ENCODE measurements around the gene BBS9.
"Not testable (repeated sequence)": the region's sequence is repeated elsewhere in the genome, so short reads cannot be mapped to it uniquely, and the experiment has no call there.

BBS9 gene

GRCh38 chr7:33201821-33202220 is 72.5 kb downstream of the BBS9 start:
- no peak for TF ChIP-seq CTCF (IDR thresholded peaks at IDR 0.05; ENCODE audit: low read depth, low read length)
- no peaks in the 10 kb centered on the region for H3K9me3 ChIP-seq (ENCODE audit: severe bottlenecking)

GRCh38 chr7:33210958-33211357 is 81.6 kb downstream of the BBS9 start:
- Histone ChIP-seq H3K36me3 (no peaks in the 10 kb centered on the region), H3K9me3 (ENCODE audit: severe bottlenecking) (peaks cover 8% of the 10 kb centered on the region), H3K4me3 (ENCODE audit: low read depth, low read length) (no peak overlapping the region), H3K27ac (no peak overlapping the region), H3K27me3 (ENCODE audit: insufficient read depth, low read depth, severe bottlenecking) (no peaks in the 10 kb centered on the region)
- DNase-seq = no peak
- no peak for TF ChIP-seq CTCF (IDR thresholded peaks at IDR 0.05; ENCODE audit: low read depth, low read length)

More at GRCh38 chr7:33201821-33202220, 72.5 kb downstream of the BBS9 start:
- H3K27me3 ChIP-seq (ENCODE audit: insufficient read depth, low read depth, severe bottlenecking) = no peaks in the 10 kb centered on the region
- no peaks in the 10 kb centered on the region for H3K36me3 ChIP-seq
- no peak overlapping the region for H3K27ac ChIP-seq
- H3K4me3 ChIP-seq (ENCODE audit: low read depth, low read length) = no peak overlapping the region
- DNase-seq = no peak

DNA sequence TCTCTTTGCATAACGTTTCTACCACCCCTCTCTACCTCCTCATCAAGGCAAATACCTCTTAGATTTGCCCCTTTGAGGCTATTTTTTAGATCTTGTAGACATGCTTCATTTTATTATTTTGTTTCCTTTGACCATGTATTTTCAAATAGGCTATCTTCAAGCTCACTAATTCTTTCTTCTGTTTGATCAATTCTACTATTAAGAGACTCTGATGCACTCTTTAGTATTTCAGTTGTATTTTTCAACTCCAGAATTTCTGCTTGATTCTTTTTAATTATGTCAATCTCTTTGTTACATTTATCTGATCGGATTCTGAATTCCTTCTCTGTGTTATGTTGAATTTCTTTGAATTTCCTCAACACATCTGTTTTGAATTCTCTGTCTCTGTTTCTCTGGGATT is 82.8 kb downstream of the BBS9 start:
- Histone ChIP-seq H3K9me3 (ENCODE audit: severe bottlenecking) (peaks cover 8% of the 10 kb centered on the region), H3K36me3 (no peaks in the 10 kb centered on the region), H3K27ac (no peak overlapping the region), H3K27me3 (ENCODE audit: insufficient read depth, low read depth, severe bottlenecking) (no peaks in the 10 kb centered on the region), H3K4me3 (ENCODE audit: low read depth, low read length) (no peak overlapping the region)
- DNase-seq = no peak
- no peak for TF ChIP-seq CTCF (IDR thresholded peaks at IDR 0.05; ENCODE audit: low read depth, low read length)

DNA sequence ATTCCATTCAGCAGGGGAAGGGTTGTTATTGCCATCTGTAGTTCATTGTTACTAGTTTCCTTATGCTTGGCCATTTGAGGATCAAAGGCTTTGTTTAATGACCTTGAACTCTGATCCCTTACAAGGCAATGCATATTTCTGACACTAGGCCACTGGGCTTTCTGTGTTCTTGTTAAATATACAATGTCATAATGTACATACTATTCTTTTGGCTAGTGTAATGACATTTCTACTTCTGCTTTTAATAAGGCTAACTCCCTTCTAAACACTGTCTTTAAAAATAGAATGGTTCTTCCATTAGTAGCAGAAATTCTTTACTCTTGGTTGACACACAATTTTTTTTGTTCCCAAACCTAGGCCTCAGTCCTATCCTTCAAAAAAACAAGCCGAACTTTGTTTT is 86.6 kb downstream of the BBS9 start:
- no peak for DNase-seq
- Histone ChIP-seq H3K27ac (no peak overlapping the region), H3K9me3 (ENCODE audit: severe bottlenecking) (peaks cover 7% of the 10 kb centered on the region), H3K36me3 (no peaks in the 10 kb centered on the region), H3K27me3 (ENCODE audit: insufficient read depth, low read depth, severe bottlenecking) (no peaks in the 10 kb centered on the region), H3K4me3 (ENCODE audit: low read depth, low read length) (no peak overlapping the region)
- TF ChIP-seq CTCF (IDR thresholded peaks at IDR 0.05; ENCODE audit: low read depth, low read length) = no peak

DNA sequence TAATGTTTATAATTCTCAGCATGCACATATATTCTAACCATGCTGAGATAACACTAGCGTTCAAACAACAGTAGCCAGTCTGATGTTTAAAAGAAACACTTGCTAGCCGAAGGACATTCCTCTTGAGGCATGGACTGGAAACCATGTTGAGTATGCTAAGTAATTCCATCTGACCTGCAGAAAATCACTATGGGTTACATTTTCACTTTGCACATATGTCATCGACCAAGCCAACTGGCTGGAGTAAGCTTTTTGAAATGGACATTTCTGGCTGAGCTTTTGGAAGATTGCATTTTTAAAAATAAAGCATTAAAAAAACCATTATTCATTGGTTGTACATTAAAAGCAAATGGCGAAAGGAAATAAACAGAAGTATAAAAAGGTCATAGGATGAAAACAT is 88.2 kb downstream of the BBS9 start:
- no peak overlapping the region for H3K4me3 ChIP-seq (ENCODE audit: low read depth, low read length)
- H3K27me3 ChIP-seq (ENCODE audit: insufficient read depth, low read depth, severe bottlenecking) = no peaks in the 10 kb centered on the region
- H3K27ac ChIP-seq = no peak overlapping the region
- TF ChIP-seq CTCF (IDR thresholded peaks at IDR 0.05; ENCODE audit: low read depth, low read length) = no peak
- no peak for DNase-seq
- H3K9me3 ChIP-seq (ENCODE audit: severe bottlenecking) = no peaks in the 10 kb centered on the region
- no peaks in the 10 kb centered on the region for H3K36me3 ChIP-seq

DNA sequence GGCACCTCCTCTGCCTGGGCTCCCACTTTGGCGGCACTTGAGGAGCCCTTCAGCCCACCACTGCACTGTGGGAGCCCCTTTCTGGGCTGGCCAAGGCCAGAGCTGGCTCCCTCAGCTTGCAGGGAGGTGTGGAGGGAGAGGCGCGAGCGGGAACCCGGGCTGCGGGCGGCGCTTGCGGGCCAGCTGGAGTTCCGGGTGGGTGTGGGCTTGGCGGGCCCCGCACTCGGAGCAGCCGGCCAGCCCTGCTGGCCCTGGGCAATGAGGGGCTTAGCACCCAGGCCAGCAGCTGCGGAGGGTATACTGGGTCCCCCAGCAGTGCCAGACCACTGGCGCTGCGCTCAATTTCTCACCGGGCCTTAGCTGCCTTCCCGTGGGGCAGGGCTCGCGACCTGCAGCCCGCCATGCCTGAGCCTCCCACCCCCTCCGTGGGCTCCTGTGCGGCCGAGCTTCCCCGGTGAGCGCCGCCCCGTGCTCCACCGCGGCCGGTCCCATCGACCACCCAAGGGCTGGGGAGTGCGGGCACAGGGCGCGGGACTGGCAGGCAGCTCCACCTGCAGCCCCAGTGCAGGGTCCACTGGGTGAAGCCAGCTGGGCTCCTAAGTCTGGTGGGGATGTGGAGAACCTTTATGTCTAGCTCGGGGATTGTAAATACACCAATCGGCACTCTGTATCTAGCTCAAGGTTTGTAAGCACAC is 89.6 kb downstream of the BBS9 start:
- DNase-seq; H3K27ac ChIP-seq; H3K9me3 ChIP-seq (ENCODE audit: severe bottlenecking); H3K4me3 ChIP-seq (ENCODE audit: low read depth, low read length); H3K27me3 ChIP-seq (ENCODE audit: insufficient read depth, low read depth, severe bottlenecking); H3K36me3 ChIP-seq: not testable (repeated sequence)
